ENCODE data around the gene OR5B21.

Gene OR5B21

DNA sequence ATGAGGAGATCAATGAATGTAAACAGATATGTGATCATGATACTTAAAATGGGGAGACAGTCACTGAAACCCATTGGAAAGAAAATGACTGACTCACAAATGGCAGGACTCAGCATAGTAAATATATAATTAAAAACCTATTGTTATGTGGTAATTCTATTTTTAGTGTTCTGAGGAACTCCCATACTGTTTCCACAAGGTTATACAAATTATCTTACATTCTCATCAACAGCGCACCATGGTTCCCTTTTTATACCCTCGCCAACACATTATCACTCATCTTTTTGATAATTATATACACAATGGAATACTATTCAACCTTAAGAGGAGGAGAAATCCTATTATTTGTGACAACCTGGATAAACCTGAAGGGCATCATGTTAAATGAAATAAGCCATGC, 17.1 kb downstream of the OR5B21 start:
- DNase-seq, result no peak

DNA sequence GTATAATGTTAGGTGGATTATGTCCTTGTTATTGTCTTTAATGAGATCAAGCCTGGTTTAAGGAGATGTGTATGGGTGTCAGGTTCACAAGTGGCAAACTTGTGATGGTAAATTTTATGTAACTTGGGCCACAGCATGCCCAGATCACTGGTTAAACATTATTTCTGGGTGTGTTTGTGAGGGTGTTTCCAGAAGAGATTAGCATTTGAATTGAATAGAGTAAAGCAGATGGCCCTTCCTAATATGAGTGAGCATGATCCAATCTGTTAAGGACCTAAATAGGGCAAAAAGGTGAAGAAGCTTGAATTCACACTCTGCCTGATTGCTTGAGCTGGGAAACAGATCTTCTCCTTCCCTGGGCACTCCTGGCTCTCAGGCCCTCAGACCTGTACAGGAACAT, 20.7 kb downstream of the OR5B21 start:
- no peak for DNase-seq

DNA sequence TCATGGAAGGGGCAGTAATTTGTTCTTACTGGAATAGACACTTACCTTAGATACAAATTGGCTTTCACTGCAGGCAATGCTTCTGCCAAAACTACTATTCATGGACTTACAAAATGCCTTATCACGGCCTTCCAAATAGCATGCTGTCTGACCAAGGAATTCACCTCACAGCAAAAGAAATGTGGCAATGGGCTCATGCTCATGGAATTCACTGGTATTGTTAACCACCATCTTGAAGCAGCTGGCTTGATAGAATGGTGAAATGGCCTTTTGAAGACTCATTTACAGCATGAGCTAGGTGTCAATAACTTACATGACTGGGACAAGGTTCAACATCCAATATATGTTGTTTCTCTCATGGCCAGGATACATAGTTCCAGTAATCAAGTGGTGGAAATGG, 21.9 kb downstream of the OR5B21 start:
- no peak for DNase-seq

DNA sequence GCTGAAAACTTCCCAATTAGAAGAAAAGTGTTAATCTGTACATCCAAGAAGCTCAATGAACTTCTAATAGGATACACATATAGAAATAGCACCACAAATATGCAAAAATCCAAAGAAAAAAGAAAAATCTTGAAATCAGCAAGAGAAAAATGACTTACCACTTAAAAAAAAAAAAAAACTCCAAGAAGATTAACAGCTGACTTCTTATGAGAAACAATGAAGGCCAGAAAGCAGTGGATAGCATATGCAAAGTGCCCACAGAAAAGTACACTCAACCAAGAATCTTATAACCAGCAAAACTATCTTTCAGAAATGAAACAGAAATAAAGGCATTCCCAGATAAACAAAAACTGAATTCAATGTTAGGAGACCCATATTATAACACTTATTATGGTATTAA, 36.0 kb downstream of the OR5B21 start:
- DNase-seq, result no peak

DNA sequence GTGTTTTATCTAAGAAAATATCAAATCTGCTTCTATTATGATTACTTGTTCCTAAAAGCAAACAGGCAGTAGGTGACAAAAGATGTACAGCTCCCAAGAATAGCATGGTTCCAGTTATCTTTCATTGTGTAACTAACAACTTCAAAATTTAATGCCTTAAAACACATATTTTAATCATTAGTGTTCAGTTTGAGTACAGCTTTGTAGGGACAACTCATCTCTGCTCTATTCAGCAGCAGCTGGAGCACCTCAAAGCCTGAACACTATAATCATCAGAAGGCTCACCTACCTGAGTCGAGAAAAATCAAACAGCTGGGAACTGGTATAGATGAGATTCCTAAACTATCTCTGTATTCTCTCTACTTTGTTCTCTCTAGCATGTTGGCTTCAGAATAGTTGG, 41.6 kb downstream of the OR5B21 start:
- no peak for DNase-seq

DNA sequence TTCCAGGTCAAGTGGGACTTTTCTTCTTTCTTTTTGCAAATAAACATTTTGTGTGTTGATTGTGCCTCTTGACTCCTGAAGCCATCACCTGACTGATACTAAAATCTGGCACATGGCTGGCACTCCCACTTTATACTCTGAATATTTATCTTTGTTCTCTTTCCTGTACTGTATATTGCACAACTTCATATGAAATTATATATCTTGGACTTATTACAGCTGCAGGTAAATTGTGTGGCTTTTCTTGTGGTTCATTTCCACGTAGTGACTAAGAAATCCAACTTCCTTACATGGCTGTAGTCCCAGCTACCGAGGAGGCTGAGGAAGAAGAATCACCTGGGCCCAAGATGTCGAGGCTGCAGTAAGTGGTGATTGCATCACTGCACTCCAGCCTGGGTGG, 42.2 kb downstream of the OR5B21 start:
- DNase-seq, result no peak
